Left colon (tissue), 2 donors: ENCODE results near the gene CAPN15. TPM values are rescaled to one million over a fixed set of nuclear protein-coding genes. Genes with fewer than 3 reads are reported as not detected.

Source experiments
- ATAC-seq: fragments of 200-7000 bp; cut with Tn5 transposase; one replicate; pipeline ENCODE4 v1.9.1; 2020; ENCODE audit warnings: mild to moderate bottlenecking, moderate library complexity
- DNase-seq, 2 donors: peaks; one replicate each; pipeline ENCODE4 v3.0.0-alpha.2; 2020
- intact Hi-C, 2 donors: fragments of 100-400 bp; cut with DNase I in 1 of 2; cut with micrococcal nuclease in 1 of 2; formaldehyde crosslinking; loops; one replicate each; pipeline versions ENCODE4 v1.11.2 to v1.14.0; 2022; cut with DNase I, micrococcal nuclease
- total RNA-seq, 2 donors: library from RNA; stranded (reverse); fragmentation: NEBNext Ultra II Directional; extraction: Animal tissue kit (Norgen Biotek cat#: 25700); gene quantifications; one replicate each; pipeline ENCODE4 v1.2.1, GENCODE V29; 2021
- donor health status: DM: no; HTN: no; CAD: no.
- donor health status: DM: yes; HTN: yes; CAD: no.

The CAPN15 gene
- total RNA-seq, 2 donors from 2014 or later = 98.8 to 102 TPM

GRCh38 chr16:522320-523096 lies 5.0 kb upstream of the CAPN15 start:
- no peak for ATAC-seq
- intact Hi-C loops = no loop called here
- no peak for DNase-seq

GRCh38 chr16:523097-523741 lies 4.3 kb upstream of the CAPN15 start:
- intact Hi-C loops = no loop called here
- DNase-seq = no peak
- ATAC-seq = no peak

- DNase-seq (no peak), ATAC-seq (no peak)
- intact Hi-C loops = no loop called here
Measured at GRCh38 chr16:524274-525040, 3.1 kb upstream of the CAPN15 start.

GRCh38 chr16:525123-525519 lies 2.4 kb upstream of the CAPN15 start:
- intact Hi-C loops = no loop called here
- DNase-seq (no peak), ATAC-seq (no peak)

- DNase-seq (no peak), ATAC-seq (no peak)
- intact Hi-C loops = no loop called here
Measured at GRCh38 chr16:525520-526180, 1.9 kb upstream of the CAPN15 start.

GRCh38 chr16:526181-527014 lies 1.1 kb upstream of the CAPN15 start:
- ATAC-seq (peak; percentile 6), DNase-seq (no peak)
- intact Hi-C loops = no loop called here

GRCh38 chr16:528111-529011 lies 849 bp downstream of the CAPN15 start:
- intact Hi-C loops = no loop called here
- ATAC-seq (peak; percentile 52), DNase-seq (peak; percentile 79 to 87)

- DNase-seq = peak; percentile 49 to 61
- intact Hi-C loops = no loop called here
Measured at GRCh38 chr16:529012-529575, 1.6 kb downstream of the CAPN15 start.

GRCh38 chr16:530111-530817 lies 2.8 kb downstream of the CAPN15 start:
- intact Hi-C loops = no loop called here
- DNase-seq = peak; percentile 57 to 64
- ATAC-seq = peak; percentile 17

More at GRCh38 chr16:529012-529575, 1.6 kb downstream of the CAPN15 start:
- peak; percentile 3 for ATAC-seq

GRCh38 chr16:531494-532125 lies 4.1 kb downstream of the CAPN15 start:
- intact Hi-C loops = no loop called here
- no peak for ATAC-seq
- DNase-seq = no peak

GRCh38 chr16:533391-534123 lies 6.0 kb downstream of the CAPN15 start:
- DNase-seq (peak; percentile 82 to 85), ATAC-seq (peak; percentile 61)
- intact Hi-C loops = no loop called here

GRCh38 chr16:534135-534534 lies 6.6 kb downstream of the CAPN15 start:
- peak; percentile 87 to 88 for DNase-seq
- peak; percentile 64 for ATAC-seq
- intact Hi-C loops = no loop called here

GRCh38 chr16:534856-535445 lies 7.4 kb downstream of the CAPN15 start:
- ATAC-seq (no peak), DNase-seq (no peak)
- intact Hi-C loops = no loop called here

GRCh38 chr16:535446-536405 lies 8.2 kb downstream of the CAPN15 start:
- ATAC-seq (peak; percentile 73), DNase-seq (peak; percentile 85 to 87)
- intact Hi-C loops = no loop called here
